Astrocyte of the spinal cord (primary cell): ENCODE measurements around the gene ACSF3.

Experiments
- DNase-seq: peaks from one replicate; pipeline ENCODE4 v3.0.0; 2011; ENCODE audit warnings: low read depth, low spot score
- H3K4me3 ChIP-seq: 2 replicates; pipeline ENCODE4 v1.5.1; 2011; ENCODE audit warnings: low read depth, mild to moderate bottlenecking, low read length, moderate library complexity
- in situ Hi-C: cut with HindIII; loops from 2 replicates; pipeline ENCODE4 v1.10.0; 2017; ENCODE audit warnings: low sequenced_read_pairs
- TF ChIP-seq, protein P1 (sequence below): IDR thresholded peaks from 2 replicates; pipeline ENCODE4 v1.5.1; 2012; ENCODE audit warnings: low read depth, mild to moderate bottlenecking, low read length, inconsistent platforms

Gene ACSF3

DNA sequence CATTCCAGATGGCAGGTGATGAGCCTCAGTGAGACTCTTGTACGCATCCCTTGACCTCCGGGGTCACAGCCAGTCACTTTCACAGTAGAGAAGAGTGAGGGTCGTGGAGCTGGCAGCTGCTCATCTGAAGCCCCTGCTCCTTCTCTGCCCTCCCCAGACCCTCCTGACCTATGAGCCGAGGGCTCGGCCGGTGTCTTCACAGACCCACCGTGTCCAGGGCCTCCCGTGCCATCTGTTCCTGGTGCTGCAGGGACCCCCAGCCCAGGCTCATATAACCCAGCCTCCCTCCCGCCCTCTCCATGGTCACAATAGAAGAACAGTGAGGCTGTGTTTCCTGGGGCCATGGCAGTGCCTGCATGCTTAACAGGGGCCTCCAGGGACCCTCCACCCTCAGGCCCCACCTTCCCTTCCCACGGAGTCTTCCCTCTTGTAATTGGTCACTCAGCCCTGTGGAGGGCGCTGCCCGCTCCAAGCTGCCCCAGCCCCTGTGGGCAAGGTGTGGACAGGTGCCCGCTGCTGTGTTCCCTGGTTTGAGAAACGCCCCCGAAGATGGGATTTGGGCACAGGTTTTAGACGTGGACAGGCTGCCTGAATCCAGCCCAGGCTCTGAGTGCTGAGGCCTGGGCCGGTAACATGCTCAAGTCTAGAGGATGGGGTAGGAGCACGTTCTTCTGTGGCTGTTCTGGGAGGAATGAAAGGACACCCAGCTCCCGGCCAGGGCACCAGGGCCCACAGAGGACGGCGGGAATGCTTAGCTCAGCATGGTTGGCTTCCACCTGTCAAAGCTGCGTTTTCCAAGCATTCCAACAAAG lies 38.7 kb downstream of the ACSF3 start:
- H3K4me3 ChIP-seq: no peak overlapping the region
- no peak for DNase-seq
- in situ Hi-C loops: no loop called here
- TF ChIP-seq, protein P1, sequence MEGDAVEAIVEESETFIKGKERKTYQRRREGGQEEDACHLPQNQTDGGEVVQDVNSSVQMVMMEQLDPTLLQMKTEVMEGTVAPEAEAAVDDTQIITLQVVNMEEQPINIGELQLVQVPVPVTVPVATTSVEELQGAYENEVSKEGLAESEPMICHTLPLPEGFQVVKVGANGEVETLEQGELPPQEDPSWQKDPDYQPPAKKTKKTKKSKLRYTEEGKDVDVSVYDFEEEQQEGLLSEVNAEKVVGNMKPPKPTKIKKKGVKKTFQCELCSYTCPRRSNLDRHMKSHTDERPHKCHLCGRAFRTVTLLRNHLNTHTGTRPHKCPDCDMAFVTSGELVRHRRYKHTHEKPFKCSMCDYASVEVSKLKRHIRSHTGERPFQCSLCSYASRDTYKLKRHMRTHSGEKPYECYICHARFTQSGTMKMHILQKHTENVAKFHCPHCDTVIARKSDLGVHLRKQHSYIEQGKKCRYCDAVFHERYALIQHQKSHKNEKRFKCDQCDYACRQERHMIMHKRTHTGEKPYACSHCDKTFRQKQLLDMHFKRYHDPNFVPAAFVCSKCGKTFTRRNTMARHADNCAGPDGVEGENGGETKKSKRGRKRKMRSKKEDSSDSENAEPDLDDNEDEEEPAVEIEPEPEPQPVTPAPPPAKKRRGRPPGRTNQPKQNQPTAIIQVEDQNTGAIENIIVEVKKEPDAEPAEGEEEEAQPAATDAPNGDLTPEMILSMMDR: no peak

DNA sequence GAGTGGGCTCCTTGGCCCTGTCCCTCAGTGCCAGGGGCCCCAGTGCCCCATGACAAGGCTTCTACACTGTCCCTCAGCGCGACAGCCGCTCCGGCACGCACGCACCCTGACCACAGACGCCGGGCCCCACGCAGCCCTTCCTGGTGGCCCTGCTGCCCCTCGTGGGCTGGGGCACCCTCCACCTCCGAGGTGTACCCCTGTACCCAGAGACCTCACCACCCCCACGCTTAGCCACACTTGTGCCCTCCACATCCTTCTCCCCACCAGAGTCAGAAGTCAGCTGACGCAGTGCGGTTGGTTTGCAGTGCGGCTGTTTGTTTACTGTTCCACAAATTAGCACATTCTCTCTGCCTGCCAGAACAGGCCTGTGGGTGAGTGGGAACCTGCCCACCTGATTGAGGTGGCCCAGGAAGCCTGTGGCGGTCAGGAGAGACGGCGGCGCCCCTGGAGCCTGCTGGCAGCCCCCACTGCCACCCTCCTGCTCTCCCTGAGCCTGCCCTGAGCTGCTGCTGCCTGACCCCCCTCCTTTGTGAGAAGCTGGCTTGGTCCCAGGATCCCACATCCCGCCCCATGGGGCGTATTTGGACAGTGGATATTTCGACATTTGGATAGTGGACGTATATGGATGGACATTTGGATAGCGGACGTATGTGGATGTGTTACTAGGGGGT lies 39.9 kb downstream of the ACSF3 start:
- no peak for DNase-seq
- H3K4me3 ChIP-seq: no peak overlapping the region
- in situ Hi-C loops: no loop called here
- TF ChIP-seq, protein P1: no peak

DNA sequence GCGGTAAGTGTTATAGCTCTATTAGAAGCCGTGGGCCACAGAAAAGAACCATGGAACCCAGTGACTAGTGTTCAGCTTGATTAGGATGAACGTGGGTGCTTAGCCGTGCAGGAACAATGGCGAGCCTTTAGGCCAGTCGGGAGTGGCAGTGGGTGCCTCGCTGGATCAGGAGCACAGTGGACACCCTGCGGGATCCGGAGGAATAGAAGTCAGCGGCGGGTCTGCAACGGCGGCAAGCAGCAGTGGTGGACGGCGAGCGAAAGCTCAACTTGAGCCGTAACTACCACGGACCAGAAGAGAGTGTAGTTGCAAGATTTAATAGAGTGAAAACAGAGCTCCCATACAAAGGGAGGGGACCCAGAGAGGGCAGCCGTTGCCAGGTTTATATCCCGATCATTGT lies 40.6 kb downstream of the ACSF3 start:
- TF ChIP-seq, protein P1: no peak
- in situ Hi-C loops: no loop called here
- DNase-seq: no peak
- no peak overlapping the region for H3K4me3 ChIP-seq

DNA sequence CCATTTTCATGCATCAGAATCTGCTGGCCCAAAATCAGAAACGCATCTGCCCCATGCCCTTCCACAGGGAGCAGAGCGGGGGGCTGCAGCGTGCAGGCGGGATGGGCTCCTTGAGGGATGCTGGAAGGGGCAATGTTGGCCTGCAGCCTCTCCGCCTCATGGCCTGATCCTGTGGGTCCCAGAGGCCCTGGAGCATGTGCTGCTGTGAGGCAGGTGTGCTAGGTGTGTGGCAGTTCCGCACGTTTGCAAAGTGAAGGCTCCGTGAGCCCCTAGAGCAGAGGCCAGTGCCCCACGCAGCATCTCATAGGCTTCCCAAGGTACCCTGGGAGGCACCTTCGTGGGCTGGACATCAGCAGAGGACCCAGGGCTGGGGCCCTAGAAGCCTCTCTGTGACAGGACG lies 41.5 kb downstream of the ACSF3 start:
- H3K4me3 ChIP-seq: no peak overlapping the region
- TF ChIP-seq, protein P1: no peak
- DNase-seq: no peak
- in situ Hi-C loops: no loop called here

DNA sequence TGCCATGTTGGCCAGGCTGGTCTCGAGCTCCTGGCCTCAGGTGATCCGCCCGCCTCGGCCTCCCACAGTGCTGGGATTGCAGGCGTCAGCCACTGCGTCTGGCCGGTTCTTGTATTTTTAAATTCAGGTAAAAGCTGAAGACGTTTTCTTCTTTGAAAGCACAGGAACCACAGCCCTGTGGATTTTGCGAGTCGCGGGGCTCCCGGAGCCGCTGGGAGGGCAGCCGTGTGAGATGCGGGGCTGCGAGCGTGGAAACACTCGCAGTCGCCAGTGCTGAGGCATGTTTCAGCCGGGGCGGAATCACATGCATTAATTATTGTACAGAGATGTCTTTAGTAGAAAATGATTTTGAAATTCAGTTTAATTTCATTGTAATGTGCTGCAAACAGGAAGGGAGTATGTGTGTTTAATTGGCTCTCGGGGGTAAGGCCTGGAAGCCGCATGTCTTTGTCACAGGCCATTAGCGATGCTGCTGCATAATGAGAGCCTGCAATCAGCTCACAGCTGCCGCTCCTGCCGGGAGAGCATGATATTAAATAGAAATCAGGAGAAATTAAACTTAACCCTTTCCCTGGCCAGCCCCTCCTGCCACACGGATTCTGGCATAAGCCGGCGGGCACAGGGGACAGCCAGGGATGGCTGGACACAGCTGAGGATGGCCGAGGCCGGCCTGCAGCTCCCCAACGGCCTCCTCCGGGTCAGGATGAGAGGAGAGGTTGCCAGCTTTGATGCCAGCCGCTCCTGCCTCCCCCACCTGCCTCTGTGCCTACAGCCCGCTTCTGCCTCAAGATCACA lies 42.5 kb downstream of the ACSF3 start:
- TF ChIP-seq, protein P1: no peak
- DNase-seq: no peak
- no peak overlapping the region for H3K4me3 ChIP-seq
- in situ Hi-C loops: no loop called here

DNA sequence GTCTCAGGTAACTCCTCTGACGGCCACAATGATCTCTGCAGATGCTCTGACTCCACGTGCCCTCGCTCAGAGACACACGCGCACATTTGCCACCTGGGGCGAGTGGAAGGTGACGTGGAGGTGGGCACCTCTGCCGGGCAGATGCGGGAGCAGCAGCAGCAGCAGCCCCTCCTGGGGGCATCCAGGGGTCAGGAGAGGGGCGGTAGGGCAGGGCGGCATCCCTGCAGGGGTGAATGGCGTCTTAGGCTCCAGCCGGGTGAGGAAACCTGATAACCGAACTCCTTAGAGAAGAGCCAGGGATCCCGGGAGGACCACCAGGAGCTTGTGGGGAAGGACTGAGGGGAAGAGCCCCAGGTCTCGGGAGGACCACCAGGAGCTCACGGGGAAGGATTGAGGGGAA lies 43.3 kb downstream of the ACSF3 start:
- DNase-seq: no peak

More for the DNA sequence above, 43.3 kb downstream of the ACSF3 start:
- no peak overlapping the region for H3K4me3 ChIP-seq
- TF ChIP-seq, protein P1: no peak
- in situ Hi-C loops: no loop called here
